Ascending aorta (tissue), 2 donors: ENCODE data around the gene BNC2. TPM values are rescaled to one million over a fixed set of nuclear protein-coding genes. Genes with fewer than 3 reads are reported as not detected.

Source experiments
- DNase-seq, 2 donors: peaks; one replicate each; pipeline ENCODE4 v3.0.0-alpha.2; 2019; ENCODE audit warnings: low spot score in 2 of 2
- H3K27ac ChIP-seq, 2 donors: fragments of 200-600 bp; sonication (generic); one replicate each; pipeline ENCODE4 v1.5.1; 2016 to 2017; ENCODE audit warnings: mild to moderate bottlenecking in 1 of 2
- H3K27me3 ChIP-seq: fragments of 200-600 bp; sonication (generic); one replicate; pipeline ENCODE4 v1.5.1; 2017
- H3K36me3 ChIP-seq, 2 donors: fragments of 200-600 bp; sonication (generic); one replicate each; pipeline ENCODE4 v1.5.1; 2016
- H3K4me1 ChIP-seq, 2 donors: fragments of 200-600 bp; sonication (generic); one replicate each; pipeline ENCODE4 v1.5.1; 2016 to 2017; ENCODE audit warnings: mild to moderate bottlenecking in 1 of 2
- H3K4me3 ChIP-seq, 2 donors: fragments of 200-600 bp; sonication (generic); one replicate each; pipeline ENCODE4 v1.5.1; 2016 to 2017; ENCODE audit warnings: mild to moderate bottlenecking in 1 of 2
- H3K9me3 ChIP-seq, 2 donors: fragments of 200-600 bp; sonication (generic); one replicate each; pipeline ENCODE4 v1.5.1; 2016
- intact Hi-C: fragments of 100-400 bp; cut with DNase I; formaldehyde crosslinking; loops from one replicate; pipeline ENCODE4 v1.15.1; 2023
- total RNA-seq: library from RNA; depleted of rRNA; stranded (reverse); fragments of >200 nt; gene quantifications from one replicate; pipeline ENCODE4 v1.1.0, GENCODE V29; 2016
- TF ChIP-seq, protein P1 (sequence below), 3 experiments: fragments of 200-600 bp in 2 of 3; fragments of 450-650 bp in 1 of 3; sonication (generic) in 2 of 3; IDR thresholded peaks; one replicate each; pipeline ENCODE4 v1.5.1; 2016 to 2019; ENCODE audit warnings: antibody characterized with exemption in 3 of 3, mild to moderate bottlenecking in 1 of 3, moderate library complexity in 1 of 3

BNC2 gene
- total RNA-seq, 1 donor from 2014 or later = 25.5 TPM

DNA sequence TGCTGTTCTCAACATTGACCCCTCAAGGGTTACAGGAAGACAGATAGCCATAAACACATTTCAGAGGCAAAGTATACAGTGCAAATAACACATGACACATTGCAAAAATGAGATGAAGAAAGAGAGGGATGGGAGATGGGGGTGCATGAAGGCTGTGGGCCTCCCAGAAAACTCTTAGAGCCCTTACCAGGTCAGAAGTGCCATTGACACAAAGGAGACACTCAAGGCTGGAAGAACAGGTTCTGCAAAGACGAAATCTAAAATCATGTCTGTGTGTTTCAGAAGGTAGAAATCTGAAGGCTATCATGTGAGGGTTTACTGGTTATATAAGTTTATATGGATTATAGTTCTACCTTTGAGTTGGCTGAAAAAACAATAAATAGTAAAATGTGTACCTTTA is 318.8 kb downstream of the BNC2 start:
- no peaks in the 10 kb centered on the region for H3K9me3 ChIP-seq
- H3K4me3 ChIP-seq = no peak overlapping the region
- DNase-seq = no peak
- intact Hi-C loops = no loop called here
- no peaks in the 10 kb centered on the region for H3K4me1 ChIP-seq
- peaks cover 0 to 5% of the 10 kb centered on the region in 2 donors for H3K36me3 ChIP-seq
- H3K27me3 ChIP-seq = no peaks in the 10 kb centered on the region
- no peak overlapping the region for H3K27ac ChIP-seq
- TF ChIP-seq, protein P1, sequence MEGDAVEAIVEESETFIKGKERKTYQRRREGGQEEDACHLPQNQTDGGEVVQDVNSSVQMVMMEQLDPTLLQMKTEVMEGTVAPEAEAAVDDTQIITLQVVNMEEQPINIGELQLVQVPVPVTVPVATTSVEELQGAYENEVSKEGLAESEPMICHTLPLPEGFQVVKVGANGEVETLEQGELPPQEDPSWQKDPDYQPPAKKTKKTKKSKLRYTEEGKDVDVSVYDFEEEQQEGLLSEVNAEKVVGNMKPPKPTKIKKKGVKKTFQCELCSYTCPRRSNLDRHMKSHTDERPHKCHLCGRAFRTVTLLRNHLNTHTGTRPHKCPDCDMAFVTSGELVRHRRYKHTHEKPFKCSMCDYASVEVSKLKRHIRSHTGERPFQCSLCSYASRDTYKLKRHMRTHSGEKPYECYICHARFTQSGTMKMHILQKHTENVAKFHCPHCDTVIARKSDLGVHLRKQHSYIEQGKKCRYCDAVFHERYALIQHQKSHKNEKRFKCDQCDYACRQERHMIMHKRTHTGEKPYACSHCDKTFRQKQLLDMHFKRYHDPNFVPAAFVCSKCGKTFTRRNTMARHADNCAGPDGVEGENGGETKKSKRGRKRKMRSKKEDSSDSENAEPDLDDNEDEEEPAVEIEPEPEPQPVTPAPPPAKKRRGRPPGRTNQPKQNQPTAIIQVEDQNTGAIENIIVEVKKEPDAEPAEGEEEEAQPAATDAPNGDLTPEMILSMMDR (IDR thresholded peaks at IDR 0.05) = no peak

DNA sequence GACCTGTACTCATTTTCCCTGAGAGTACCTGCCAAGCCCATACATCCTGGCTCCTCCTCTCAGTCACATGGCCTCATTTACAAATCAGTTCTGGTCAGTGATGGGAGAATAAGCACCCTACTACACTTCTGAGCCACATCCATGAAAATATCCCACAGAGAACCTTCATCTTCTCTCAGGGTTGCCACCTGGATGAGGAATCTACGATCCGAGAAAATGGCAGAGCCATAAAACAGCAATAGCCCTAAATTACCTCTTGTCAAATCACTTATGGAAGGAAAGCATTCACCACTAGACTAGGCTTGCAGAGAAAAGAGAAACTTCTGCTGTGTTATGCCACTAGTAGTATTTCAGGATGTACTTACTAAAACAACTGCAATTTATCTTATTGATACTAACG is 324.8 kb downstream of the BNC2 start:
- Histone ChIP-seq H3K4me1 (no peaks in the 10 kb centered on the region), H3K27me3 (no peaks in the 10 kb centered on the region), H3K4me3 (no peak overlapping the region), H3K27ac (no peak overlapping the region), H3K36me3 (no peaks in the 10 kb centered on the region), H3K9me3 (no peaks in the 10 kb centered on the region)
- TF ChIP-seq, protein P1 (IDR thresholded peaks at IDR 0.05) = no peak
- intact Hi-C loops = no loop called here
- DNase-seq = no peak

DNA sequence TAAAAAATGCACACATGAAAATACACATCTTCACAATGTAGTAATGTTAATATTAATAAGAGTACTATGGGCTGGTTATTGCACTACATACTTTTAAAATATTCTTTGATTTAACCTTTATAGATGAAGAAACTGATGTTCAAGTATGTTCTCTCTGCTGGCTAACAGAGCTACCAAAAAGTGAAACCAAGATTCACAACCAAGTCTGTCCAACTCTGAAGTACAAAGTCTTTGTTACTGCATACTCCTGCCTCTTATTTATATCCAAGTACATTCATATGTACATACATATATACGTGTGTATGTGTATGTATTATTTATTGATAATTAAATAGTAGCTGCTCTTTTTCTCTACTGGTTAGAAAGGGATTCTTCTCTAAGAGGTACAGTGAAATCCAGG is 325.6 kb downstream of the BNC2 start:
- DNase-seq = no peak
- TF ChIP-seq, protein P1 (IDR thresholded peaks at IDR 0.05) = no peak

DNA sequence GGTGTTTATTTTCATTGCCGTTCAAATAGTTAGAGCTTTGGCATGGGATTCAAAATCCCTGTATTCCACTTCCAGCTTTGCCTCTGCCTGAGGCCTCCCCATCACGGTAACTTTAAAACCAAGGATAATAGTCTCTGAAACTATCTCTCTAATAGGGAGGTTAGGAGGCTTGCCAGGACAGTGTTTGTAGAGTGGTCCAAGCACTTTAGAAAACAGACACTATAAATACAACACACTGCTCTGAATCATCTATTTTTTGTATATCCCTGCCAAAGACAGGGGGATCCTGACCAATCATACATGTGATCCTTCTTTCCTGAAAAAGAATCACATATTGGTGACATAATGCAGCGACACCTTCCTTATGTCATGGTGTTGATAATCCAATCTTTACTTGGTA is 326.8 kb downstream of the BNC2 start:
- Histone ChIP-seq H3K4me3 (no peak overlapping the region), H3K36me3 (no peaks in the 10 kb centered on the region), H3K4me1 (no peaks in the 10 kb centered on the region), H3K9me3 (no peaks in the 10 kb centered on the region), H3K27ac (no peak overlapping the region), H3K27me3 (no peaks in the 10 kb centered on the region)
- intact Hi-C loops = no loop called here
- DNase-seq = no peak
- TF ChIP-seq, protein P1 (IDR thresholded peaks at IDR 0.05) = no peak

More for the DNA sequence above, 325.6 kb downstream of the BNC2 start:
- no peak overlapping the region for H3K4me3 ChIP-seq
- no peak overlapping the region for H3K27ac ChIP-seq
- H3K36me3 ChIP-seq = no peaks in the 10 kb centered on the region
- no peaks in the 10 kb centered on the region for H3K9me3 ChIP-seq
- no peaks in the 10 kb centered on the region for H3K27me3 ChIP-seq
- H3K4me1 ChIP-seq = no peaks in the 10 kb centered on the region
- intact Hi-C loops = no loop called here

DNA sequence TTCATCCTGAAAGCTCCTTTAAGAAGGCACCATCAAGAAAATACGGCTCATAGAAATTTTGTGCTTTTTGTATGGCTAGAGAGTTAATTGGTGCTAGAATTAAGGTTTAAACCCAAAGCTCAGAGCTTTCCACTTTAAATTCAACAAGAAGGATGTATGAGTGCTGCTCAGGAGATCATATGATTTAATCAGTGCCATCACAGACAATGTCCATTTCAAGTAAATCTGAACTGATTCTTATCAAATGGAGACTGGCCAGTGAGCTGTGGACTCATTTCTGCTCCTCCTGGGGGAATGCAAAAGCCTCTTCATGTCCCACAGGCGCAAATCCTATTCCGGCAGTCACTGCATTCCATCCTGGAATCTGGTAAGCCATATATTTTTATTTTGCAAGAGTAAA is 327.2 kb downstream of the BNC2 start:
- H3K4me1 ChIP-seq = no peaks in the 10 kb centered on the region
- H3K4me3 ChIP-seq = no peak overlapping the region
- DNase-seq = no peak
- no peaks in the 10 kb centered on the region for H3K36me3 ChIP-seq
- no peak overlapping the region for H3K27ac ChIP-seq
- TF ChIP-seq, protein P1 (IDR thresholded peaks at IDR 0.05) = no peak
- no peaks in the 10 kb centered on the region for H3K27me3 ChIP-seq
- H3K9me3 ChIP-seq = no peaks in the 10 kb centered on the region
- intact Hi-C loops = no loop called here

DNA sequence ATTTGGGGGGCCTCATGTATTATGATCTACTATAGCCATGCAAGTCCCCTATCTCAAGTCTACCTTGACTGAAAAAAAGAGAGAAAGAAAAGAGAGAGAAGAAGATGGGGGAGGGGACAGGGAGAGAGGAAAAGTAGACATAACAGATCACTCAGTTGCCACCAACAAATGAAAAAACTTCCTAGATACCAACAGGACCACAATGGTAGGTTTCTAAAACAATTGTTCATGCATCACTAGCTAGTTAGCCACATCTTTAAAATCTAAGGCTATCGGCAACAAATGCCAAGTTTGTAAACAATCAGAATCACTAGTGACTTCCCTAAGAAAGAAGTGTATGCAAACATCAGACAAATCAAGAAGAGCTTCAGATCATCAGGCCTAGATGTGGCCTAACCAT is 328.2 kb downstream of the BNC2 start:
- TF ChIP-seq, protein P1 (IDR thresholded peaks at IDR 0.05) = no peak
- Histone ChIP-seq H3K27me3 (no peaks in the 10 kb centered on the region), H3K36me3 (no peaks in the 10 kb centered on the region), H3K4me3 (no peak overlapping the region), H3K9me3 (no peaks in the 10 kb centered on the region), H3K27ac (no peak overlapping the region), H3K4me1 (no peaks in the 10 kb centered on the region)
- intact Hi-C loops = no loop called here
- DNase-seq = no peak
